ENCODE measurements around the gene NPL.

GRCh38 chr1:182766050-182766449 lies 23.5 kb upstream of the NPL start:
- no peak for TF ChIP-seq CTCF (conservative IDR thresholded peaks at IDR 0.05)
- no peak for TF ChIP-seq ZFX (IDR thresholded peaks at IDR 0.05)
